Immature natural killer cell (primary cell): Measurements from ENCODE around the gene PRUNE1. TPM values are rescaled to one million over a fixed set of nuclear protein-coding genes. Genes with fewer than 3 reads are reported as not detected.

ENCODE experiments used
- DNase-seq, 3 donors: peaks; one replicate each; pipeline ENCODE4 v3.0.0; 2022; ENCODE audit warnings: mixed read lengths in 1 of 3
- H3K27ac Mint-ChIP-seq, 6 donors: one replicate each; pipeline ENCODE4 v1.8.0; 2020; ENCODE audit warnings: mixed read lengths in 6 of 6, mild to moderate bottlenecking in 5 of 6, inconsistent platforms in 4 of 6, moderate library complexity in 3 of 6
- H3K27me3 Mint-ChIP-seq, 3 donors: one replicate each; pipeline ENCODE4 v1.8.0; 2020 to 2021; ENCODE audit warnings: low read depth in 3 of 3, mild to moderate bottlenecking in 3 of 3, mixed read lengths in 3 of 3, moderate library complexity in 3 of 3, inconsistent platforms in 1 of 3
- H3K36me3 Mint-ChIP-seq, 3 donors: one replicate each; pipeline ENCODE4 v1.8.0; 2020; ENCODE audit warnings: mixed read lengths in 3 of 3, inconsistent platforms in 2 of 3, mild to moderate bottlenecking in 2 of 3
- H3K4me1 Mint-ChIP-seq, 2 donors: one replicate each; pipeline ENCODE4 v1.8.0; 2020; ENCODE audit warnings: inconsistent platforms in 2 of 2, mild to moderate bottlenecking in 2 of 2, mixed read lengths in 2 of 2, moderate library complexity in 1 of 2
- H3K4me3 Mint-ChIP-seq, 5 donors: one replicate each; pipeline ENCODE4 v1.8.0; 2020; ENCODE audit warnings: mild to moderate bottlenecking in 5 of 5, mixed read lengths in 5 of 5, inconsistent platforms in 3 of 5, moderate library complexity in 3 of 5
- H3K9me3 Mint-ChIP-seq, 6 donors: one replicate each; pipeline ENCODE4 v1.8.0; 2020; ENCODE audit warnings: mild to moderate bottlenecking in 6 of 6, mixed read lengths in 6 of 6, inconsistent platforms in 4 of 6, moderate library complexity in 3 of 6
- polyA plus RNA-seq, 3 donors: library from polyadenylated mRNA; unstranded; fragments of 300-500 nt; fragmentation: Illumina TruSeq; gene quantifications; one replicate each; pipeline ENCODE4 v1.2.3, GENCODE V29; 2021

Gene PRUNE1
- polyA plus RNA-seq, 3 donors from 2014 or later = 35.6 to 53.3 (median 40.1) TPM

GRCh38 chr1:151002611-151003010 lies 5.6 kb upstream of the PRUNE1 start:
- no peak for DNase-seq
- Mint-ChIP-seq H3K27ac (no peak overlapping the region), H3K27me3 (peaks cover 3 to 9% (median 5%) of the 10 kb centered on the region in 3 donors), H3K36me3 (peaks cover 4 to 6% (median 4%) of the 10 kb centered on the region in 3 donors), H3K4me1 (peaks cover 34 to 41% of the 10 kb centered on the region in 2 donors), H3K4me3 (peak overlapping the region in 1 of 5 donors; percentile 56), H3K9me3 (no peaks in the 10 kb centered on the region)

DNA sequence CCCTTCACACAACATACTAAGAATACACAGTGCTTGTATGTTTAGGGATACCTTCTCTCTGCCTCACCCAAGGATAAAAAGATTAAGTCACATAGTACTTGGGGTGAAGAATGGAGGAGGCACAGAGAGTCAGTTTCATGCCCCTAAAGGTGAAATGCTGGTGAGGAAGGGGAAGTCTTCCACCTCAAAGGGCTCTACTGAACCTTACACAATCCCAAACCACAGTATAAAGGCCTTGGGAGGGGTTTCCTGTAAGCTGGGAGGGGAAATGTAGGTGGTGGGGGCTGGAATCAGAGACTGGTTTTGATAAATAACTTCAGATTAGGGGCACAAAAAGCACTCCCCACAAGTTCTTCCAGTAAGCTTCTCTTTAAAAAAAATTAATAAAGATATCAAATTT lies 5.1 kb upstream of the PRUNE1 start:
- H3K9me3 Mint-ChIP-seq = no peaks in the 10 kb centered on the region
- H3K36me3 Mint-ChIP-seq = peaks cover 4 to 6% (median 4%) of the 10 kb centered on the region in 3 donors
- H3K27ac Mint-ChIP-seq = peak overlapping the region in 1 of 6 donors; percentile 8
- H3K27me3 Mint-ChIP-seq = peaks cover 8 to 15% (median 10%) of the 10 kb centered on the region in 3 donors
- no peak for DNase-seq
- peaks cover 40 to 46% of the 10 kb centered on the region in 2 donors for H3K4me1 Mint-ChIP-seq
- no peak overlapping the region for H3K4me3 Mint-ChIP-seq

- no peaks in the 10 kb centered on the region for H3K9me3 Mint-ChIP-seq
- DNase-seq = no peak
Measured at GRCh38 chr1:151005729-151006319, 2.4 kb upstream of the PRUNE1 start.

DNA sequence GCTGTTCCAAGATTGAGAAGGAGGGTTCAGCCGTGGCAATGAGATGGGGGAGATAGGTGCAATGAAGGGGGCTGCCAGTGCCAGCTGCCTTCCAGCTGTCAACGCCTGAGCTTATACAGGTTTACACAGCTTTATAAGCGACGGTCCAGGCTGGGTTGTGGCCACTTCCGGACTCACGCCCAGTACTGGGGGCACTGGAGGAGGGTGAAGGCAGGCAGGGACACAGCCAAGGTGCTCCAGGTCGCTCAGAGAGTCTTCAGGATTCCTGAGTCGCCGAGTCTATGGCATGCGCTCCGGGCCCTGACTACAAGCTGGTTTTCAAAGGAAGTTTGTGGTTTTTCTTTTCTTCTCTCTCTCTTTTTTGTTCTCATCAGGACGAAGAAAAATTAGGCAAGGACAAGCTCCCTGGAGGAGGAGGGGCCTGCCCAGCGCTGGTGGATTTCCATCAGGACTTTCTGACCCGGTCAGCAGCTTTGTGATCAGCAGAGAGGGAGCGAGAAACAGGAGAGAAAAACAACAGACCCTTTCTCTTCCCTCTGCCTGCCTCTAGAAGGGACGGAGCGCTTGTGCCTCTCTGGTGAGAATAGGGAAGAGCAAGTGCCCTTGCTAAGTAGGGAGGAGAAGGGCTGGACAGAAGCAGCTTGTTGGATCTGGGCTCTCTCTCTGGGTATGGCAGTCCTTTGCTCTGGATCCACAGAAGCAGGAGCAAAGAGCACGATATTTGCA lies 1.8 kb upstream of the PRUNE1 start, which contains the start of gene MINDY1:
Gene MINDY1, minus strand, starts transcription at position 576 of the 726 bp plus-strand sequence. CDS start 4,285 bp downstream, outside the sequence.
- DNase-seq = peak; percentile 35 to 43 (median 39)
- H3K36me3 Mint-ChIP-seq = peaks cover 0 to 10% (median 4%) of the 10 kb centered on the region in 3 donors
- no peaks in the 10 kb centered on the region for H3K9me3 Mint-ChIP-seq
- peak within 1 kb of the TSS; percentile 94 to 96 (median 95) for H3K4me3 Mint-ChIP-seq
- peak within 1 kb of the TSS; percentile 95 to 100 (median 98) for H3K27ac Mint-ChIP-seq
- H3K4me1 Mint-ChIP-seq = peaks cover 68 to 76% of the 10 kb centered on the region in 2 donors
- peaks cover 11 to 12% (median 12%) of the 10 kb centered on the region in 3 donors for H3K27me3 Mint-ChIP-seq

More at GRCh38 chr1:151005729-151006319, 2.4 kb upstream of the PRUNE1 start:
- H3K4me3 Mint-ChIP-seq = peak overlapping the region; percentile 94 to 96 (median 95)
- peaks cover 62 to 69% of the 10 kb centered on the region in 2 donors for H3K4me1 Mint-ChIP-seq
- H3K36me3 Mint-ChIP-seq = peaks cover 0 to 6% (median 4%) of the 10 kb centered on the region in 3 donors
- H3K27ac Mint-ChIP-seq = peak overlapping the region; percentile 95 to 100 (median 98)
- peaks cover 11 to 12% (median 12%) of the 10 kb centered on the region in 3 donors for H3K27me3 Mint-ChIP-seq

- peaks cover 11 to 14% (median 12%) of the 10 kb centered on the region in 3 donors for H3K27me3 Mint-ChIP-seq
- H3K36me3 Mint-ChIP-seq = peaks cover 4 to 5% (median 4%) of the 10 kb centered on the region in 3 donors
- no peak for DNase-seq
- H3K4me3 Mint-ChIP-seq = peak overlapping the region; percentile 94 to 96 (median 95)
- peaks cover 70 to 84% of the 10 kb centered on the region in 2 donors for H3K4me1 Mint-ChIP-seq
- H3K27ac Mint-ChIP-seq = peak overlapping the region; percentile 95 to 100 (median 98)
- H3K9me3 Mint-ChIP-seq = no peaks in the 10 kb centered on the region
Measured at GRCh38 chr1:151007853-151008243, 401 bp upstream of the PRUNE1 start.

GRCh38 chr1:151009206-151009587 lies 948 bp downstream of the PRUNE1 start:
- peaks cover 64 to 76% of the 10 kb centered on the region in 2 donors for H3K4me1 Mint-ChIP-seq
- peaks cover 4 to 8% (median 5%) of the 10 kb centered on the region in 3 donors for H3K36me3 Mint-ChIP-seq
- peaks cover 11 to 14% (median 12%) of the 10 kb centered on the region in 3 donors for H3K27me3 Mint-ChIP-seq
- H3K9me3 Mint-ChIP-seq = no peaks in the 10 kb centered on the region
- peak overlapping the region; percentile 94 to 96 (median 95) for H3K4me3 Mint-ChIP-seq
- DNase-seq = no peak
- peak overlapping the region; percentile 95 to 100 (median 98) for H3K27ac Mint-ChIP-seq

GRCh38 chr1:151009674-151010345 lies 1.6 kb downstream of the PRUNE1 start:
- Mint-ChIP-seq H3K4me3 (peak overlapping the region; percentile 94 to 96 (median 95)), H3K36me3 (peaks cover 4 to 8% (median 5%) of the 10 kb centered on the region in 3 donors), H3K27me3 (peaks cover 12 to 14% (median 13%) of the 10 kb centered on the region in 3 donors), H3K4me1 (peaks cover 62 to 74% of the 10 kb centered on the region in 2 donors), H3K27ac (peak overlapping the region; percentile 95 to 100 (median 98)), H3K9me3 (no peaks in the 10 kb centered on the region)
- DNase-seq = no peak

GRCh38 chr1:151010346-151010726 lies 2.1 kb downstream of the PRUNE1 start:
- H3K4me1 Mint-ChIP-seq = peaks cover 62 to 68% of the 10 kb centered on the region in 2 donors
- peaks cover 4 to 8% (median 5%) of the 10 kb centered on the region in 3 donors for H3K36me3 Mint-ChIP-seq

GRCh38 chr1:151011154-151011850 lies 3.1 kb downstream of the PRUNE1 start:
- H3K27ac Mint-ChIP-seq = peak overlapping the region; percentile 39 to 87 (median 68)
- peaks cover 52 to 59% of the 10 kb centered on the region in 2 donors for H3K4me1 Mint-ChIP-seq
- H3K4me3 Mint-ChIP-seq = peak overlapping the region in 4 of 5 donors; percentile 10 to 53 (median 37)
- peaks cover 8 to 10% (median 10%) of the 10 kb centered on the region in 3 donors for H3K27me3 Mint-ChIP-seq
- peaks cover 4 to 8% (median 5%) of the 10 kb centered on the region in 3 donors for H3K36me3 Mint-ChIP-seq
- DNase-seq = no peak
- no peaks in the 10 kb centered on the region for H3K9me3 Mint-ChIP-seq

More at GRCh38 chr1:151010346-151010726, 2.1 kb downstream of the PRUNE1 start:
- peaks cover 12 to 14% (median 13%) of the 10 kb centered on the region in 3 donors for H3K27me3 Mint-ChIP-seq
- peak overlapping the region in 3 of 5 donors; percentile 33 to 95 (median 94) for H3K4me3 Mint-ChIP-seq
- H3K9me3 Mint-ChIP-seq = no peaks in the 10 kb centered on the region
- DNase-seq = no peak
- H3K27ac Mint-ChIP-seq = peak overlapping the region in 3 of 6 donors; percentile 77 to 98 (median 95)

GRCh38 chr1:151012684-151013471 lies 4.6 kb downstream of the PRUNE1 start:
- H3K4me1 Mint-ChIP-seq = peaks cover 36 to 43% of the 10 kb centered on the region in 2 donors
- peaks cover 5 to 8% (median 5%) of the 10 kb centered on the region in 3 donors for H3K27me3 Mint-ChIP-seq
- H3K36me3 Mint-ChIP-seq = peaks cover 4 to 8% (median 5%) of the 10 kb centered on the region in 3 donors
- no peaks in the 10 kb centered on the region for H3K9me3 Mint-ChIP-seq
- no peak for DNase-seq
- peak overlapping the region in 2 of 6 donors; percentile 40 to 44 for H3K27ac Mint-ChIP-seq
- H3K4me3 Mint-ChIP-seq = no peak overlapping the region

- no peak for DNase-seq
- H3K9me3 Mint-ChIP-seq = no peaks in the 10 kb centered on the region
- no peak overlapping the region for H3K27ac Mint-ChIP-seq
- H3K4me3 Mint-ChIP-seq = no peak overlapping the region
- H3K27me3 Mint-ChIP-seq = peaks cover 0 to 4% (median 2%) of the 10 kb centered on the region in 3 donors
- peaks cover 30 to 37% of the 10 kb centered on the region in 2 donors for H3K4me1 Mint-ChIP-seq
- H3K36me3 Mint-ChIP-seq = peaks cover 8 to 14% (median 9%) of the 10 kb centered on the region in 3 donors
Measured at GRCh38 chr1:151013518-151013917, 5.3 kb downstream of the PRUNE1 start.

GRCh38 chr1:151024540-151025146 lies 16.4 kb downstream of the PRUNE1 start:
- Mint-ChIP-seq H3K4me3 (peak overlapping the region in 4 of 5 donors; percentile 47 to 67 (median 62)), H3K27ac (peak overlapping the region; percentile 52 to 90 (median 57)), H3K27me3 (peaks cover 0 to 2% (median 0%) of the 10 kb centered on the region in 3 donors), H3K4me1 (peaks cover 7 to 8% of the 10 kb centered on the region in 2 donors), H3K9me3 (no peaks in the 10 kb centered on the region), H3K36me3 (peaks cover 13 to 32% (median 17%) of the 10 kb centered on the region in 3 donors)
- DNase-seq = peak; percentile 82 to 84 (median 83)
